Measurements from ENCODE around the gene SIAH2. TPM values are rescaled to one million over a fixed set of nuclear protein-coding genes. Genes with fewer than 3 reads are reported as not detected.

SIAH2 gene
- total and polyA plus RNA-seq, 2 experiments from 2014 or later: 43.6 to 57.9 TPM

GRCh38 chr3:150764566-150764965 lies 1.6 kb upstream of the SIAH2 start:
- Histone ChIP-seq H3K9me2 (replicated peaks; ENCODE audit: insufficient read depth) (no peaks in the 10 kb centered on the region), H3K36me3 (replicated peaks; ENCODE audit: insufficient read depth, low read depth) (no peaks in the 10 kb centered on the region), H3K79me2 (peaks cover 28% of the 10 kb centered on the region), H3K4me2 (peak overlapping the region; percentile 82), H3K4me1 (ENCODE audit: insufficient read depth) (peaks cover 33% of the 10 kb centered on the region), H3K4me3 (peak overlapping the region; percentile 71), H3K9me3 (ENCODE audit: low read depth) (no peaks in the 10 kb centered on the region), H3K27ac (peak overlapping the region; percentile 97), H4K20me1 (ENCODE audit: insufficient read depth, poor library complexity, severe bottlenecking) (peaks cover 19% of the 10 kb centered on the region), H3K27me3 (no peaks in the 10 kb centered on the region), H2AFZ (no peak overlapping the region)
- WGBS (ENCODE audit: low lambda C conversion rate, missing lambda C conversion rate): 56% methylated on average over 5 of the region's 5 CpGs
- DNase-seq (ENCODE audit: low spot score): no peak
- TF ChIP-seq EZH2phosphoT487 (IDR thresholded peaks at IDR 0.05; ENCODE audit: low read depth, severe bottlenecking, unreplicated experiment) (no peak), EZH2 (IDR thresholded peaks at IDR 0.05; ENCODE audit: borderline replicate concordance) (no peak), CTCF (IDR thresholded peaks at IDR 0.05; ENCODE audit: poor library complexity) (no peak)

DNA sequence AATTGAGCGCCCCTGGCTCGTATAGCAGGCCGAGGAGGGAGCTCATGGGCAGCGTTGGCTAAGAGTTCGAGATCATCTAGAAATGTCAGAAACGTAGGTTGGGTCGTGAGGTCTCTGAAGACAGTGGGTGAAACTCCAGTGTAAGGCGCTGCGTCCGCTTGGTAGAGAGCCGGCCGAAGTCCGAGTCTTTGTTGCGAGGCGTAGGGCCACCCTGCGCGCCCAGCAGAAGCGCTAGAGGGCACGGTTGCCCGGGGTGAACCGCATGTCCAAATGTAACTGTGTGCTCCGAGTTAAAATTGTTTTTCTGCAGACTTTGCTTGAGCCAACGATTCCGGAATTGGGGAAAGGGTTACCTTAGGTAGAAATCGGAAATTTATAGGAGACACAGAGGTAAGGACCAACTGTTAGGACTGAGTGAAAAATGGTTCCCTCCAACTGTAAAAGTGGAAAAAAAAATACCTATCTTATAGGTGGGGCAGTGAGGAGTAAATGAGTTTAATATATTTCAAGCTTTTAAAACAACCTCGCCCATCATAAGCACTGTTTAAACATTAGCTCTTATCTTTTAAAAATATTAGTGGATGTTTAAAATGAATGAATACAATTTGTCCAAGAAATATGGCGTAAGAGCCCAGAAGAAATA lies 993 bp upstream of the SIAH2 start:
- no peaks in the 10 kb centered on the region for H3K27me3 ChIP-seq
- H3K9me2 ChIP-seq (replicated peaks; ENCODE audit: insufficient read depth): no peaks in the 10 kb centered on the region
- peaks cover 35% of the 10 kb centered on the region for H3K4me1 ChIP-seq (ENCODE audit: insufficient read depth)
- no peaks in the 10 kb centered on the region for H3K9me3 ChIP-seq (ENCODE audit: low read depth)
- peak overlapping the region; percentile 83 for H2AFZ ChIP-seq
- 4% methylated on average over 27 of the region's 27 CpGs for WGBS (ENCODE audit: low lambda C conversion rate, missing lambda C conversion rate)
- no peaks in the 10 kb centered on the region for H3K36me3 ChIP-seq (replicated peaks; ENCODE audit: insufficient read depth, low read depth)
- peak overlapping the region; percentile 97 for H3K27ac ChIP-seq
- H3K4me3 ChIP-seq: peak overlapping the region; percentile 71
- H3K4me2 ChIP-seq: peak overlapping the region; percentile 82
- TF ChIP-seq EZH2 (IDR thresholded peaks at IDR 0.05; ENCODE audit: borderline replicate concordance) (no peak), CTCF (IDR thresholded peaks at IDR 0.05; ENCODE audit: poor library complexity) (peak; percentile 61), EZH2phosphoT487 (IDR thresholded peaks at IDR 0.05; ENCODE audit: low read depth, severe bottlenecking, unreplicated experiment) (no peak)
- peaks cover 23% of the 10 kb centered on the region for H4K20me1 ChIP-seq (ENCODE audit: insufficient read depth, poor library complexity, severe bottlenecking)
- peaks cover 34% of the 10 kb centered on the region for H3K79me2 ChIP-seq
- peak; percentile 85 for DNase-seq (ENCODE audit: low spot score)

- Histone ChIP-seq H3K4me1 (ENCODE audit: insufficient read depth) (peaks cover 40% of the 10 kb centered on the region), H3K79me2 (peaks cover 47% of the 10 kb centered on the region), H2AFZ (peak overlapping the region; percentile 11), H3K4me2 (peak overlapping the region; percentile 82), H3K27me3 (no peaks in the 10 kb centered on the region), H3K9me3 (ENCODE audit: low read depth) (no peaks in the 10 kb centered on the region), H3K9me2 (replicated peaks; ENCODE audit: insufficient read depth) (no peaks in the 10 kb centered on the region), H3K27ac (peak overlapping the region; percentile 97), H4K20me1 (ENCODE audit: insufficient read depth, poor library complexity, severe bottlenecking) (peaks cover 34% of the 10 kb centered on the region), H3K36me3 (replicated peaks; ENCODE audit: insufficient read depth, low read depth) (no peaks in the 10 kb centered on the region), H3K4me3 (peak overlapping the region; percentile 71)
- WGBS (ENCODE audit: low lambda C conversion rate, missing lambda C conversion rate): 1% methylated on average over 58 of the region's 76 CpGs
- TF ChIP-seq EZH2phosphoT487 (IDR thresholded peaks at IDR 0.05; ENCODE audit: low read depth, severe bottlenecking, unreplicated experiment): no peak
- TF ChIP-seq CTCF (IDR thresholded peaks at IDR 0.05; ENCODE audit: poor library complexity): no peak
- TF ChIP-seq EZH2 (IDR thresholded peaks at IDR 0.05; ENCODE audit: borderline replicate concordance): no peak
- DNase-seq (ENCODE audit: low spot score): peak; percentile 33
These were observed 277 bp downstream of the SIAH2 start for GRCh38 chr3:150762662-150763121.
